GM12878 (cell line): ENCODE results near the gene ZNF512B. TPM values are rescaled to one million over a fixed set of nuclear protein-coding genes. Genes with fewer than 3 reads are reported as not detected.

Experiments used
- BHLHE40 ChIP-seq, 2 experiments: fragments of 450-650 bp in 1 of 2; IDR thresholded peaks; 2 replicates each; pipeline ENCODE4 v1.6.1; 2011 to 2017; ENCODE audit warnings: low read depth in 2 of 2, borderline replicate concordance in 1 of 2, improper control_type of control experiment in 1 of 2, low read length in 1 of 2, mild to moderate bottlenecking in 1 of 2
- MTA3 ChIP-seq: IDR thresholded peaks from 2 replicates; pipeline ENCODE4 v1.6.1; 2012; ENCODE audit warnings: low read length, inconsistent platforms, borderline replicate concordance
- RUNX3 ChIP-seq: IDR thresholded peaks from 2 replicates; pipeline ENCODE4 v1.6.1; 2012; ENCODE audit warnings: low read length, inconsistent platforms
- TCF12 ChIP-seq: IDR thresholded peaks from 2 replicates; pipeline ENCODE4 v1.6.1; 2011; ENCODE audit warnings: low read depth, mild to moderate bottlenecking, low read length
- ZZZ3 ChIP-seq: IDR thresholded peaks from 2 replicates; pipeline ENCODE4 v1.6.1; 2011; ENCODE audit warnings: low read depth; ENCODE audit not compliant: control insufficient read depth, insufficient read length
- polyA plus RNA-seq, 11 experiments: library from polyadenylated mRNA; depleted of rRNA in 4 of 11; unstranded in 6 of 11; stranded (reverse) in 5 of 11; fragments of >200 nt; fragmentation: Nextera tagmentation in 4 of 11; fragmentation: Illumina TruSeq in 1 of 11; extraction: Ambion mirVana in 4 of 11; extraction: Trizol in 1 of 11; gene quantifications; 1 replicate in 1 of 11; 2 replicates in 10 of 11; pipeline versions ENCODE4 v1.2.1 to v1.2.3, GENCODE V29; 2011 to 2016; ENCODE audit warnings: inconsistent platforms in 2 of 11, missing spikeins in 2 of 11, low read depth in 1 of 11
- total RNA-seq, 4 experiments: library from RNA; depleted of rRNA in 3 of 4; stranded (reverse); fragments of >200 nt in 3 of 4; fragmentation: Illumina TruSeq in 1 of 4; extraction: Trizol in 1 of 4; gene quantifications; 2 replicates each; pipeline versions ENCODE4 v1.2.1 to v1.2.3, GENCODE V29; 2013 to 2021
- TF ChIP-seq, protein P1 (sequence below): fragments of 450-650 bp; IDR thresholded peaks from 2 replicates; pipeline ENCODE4 v1.6.1; 2017; ENCODE audit warnings: mild to moderate bottlenecking, moderate library complexity
- TF ChIP-seq, protein P2 (sequence below): fragments of 450-650 bp; formaldehyde crosslinking; IDR thresholded peaks from 2 replicates; pipeline ENCODE4 v1.4.0; 2022; ENCODE audit warnings: mild to moderate bottlenecking, moderate library complexity
- TF ChIP-seq, protein P3 (sequence below): fragments of 450-650 bp; IDR thresholded peaks from 2 replicates; pipeline ENCODE4 v1.6.1; 2017; ENCODE audit warnings: antibody characterized with exemption, mild to moderate bottlenecking, moderate library complexity

The ZNF512B gene
- total and polyA plus RNA-seq, 10 of the 15 experiments (the other 5 are each of a cell fraction or from before 2014, with no cell fraction given): 0.06 to 23.9 (median 4.0) TPM

DNA sequence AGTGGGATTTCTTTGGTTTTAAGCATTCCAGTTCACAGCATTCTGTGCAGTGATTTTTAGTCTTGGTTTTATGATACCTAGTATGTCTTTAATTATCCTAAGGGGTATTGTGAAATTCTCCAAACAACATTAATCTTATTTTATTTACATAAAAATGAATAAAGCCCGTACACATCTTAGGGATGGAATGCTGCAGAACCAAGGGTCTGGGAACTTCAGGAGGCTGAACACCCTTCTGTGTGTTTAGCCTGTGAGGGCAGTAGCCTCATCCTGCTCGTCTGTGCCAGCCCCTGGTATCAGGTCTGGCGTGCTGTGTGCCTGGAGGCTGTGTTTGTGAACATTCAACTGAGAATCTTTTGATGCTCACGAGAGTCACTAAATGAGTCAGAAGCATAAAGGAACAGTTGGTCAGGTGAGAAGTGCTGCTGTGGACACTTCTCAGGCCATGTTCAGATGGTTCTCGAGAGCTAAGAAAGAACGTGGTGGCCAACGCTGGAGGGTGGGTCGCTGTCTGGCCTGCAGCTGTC lies 41.0 kb upstream of the ZNF512B start (continued):
- TF ChIP-seq, protein P1, sequence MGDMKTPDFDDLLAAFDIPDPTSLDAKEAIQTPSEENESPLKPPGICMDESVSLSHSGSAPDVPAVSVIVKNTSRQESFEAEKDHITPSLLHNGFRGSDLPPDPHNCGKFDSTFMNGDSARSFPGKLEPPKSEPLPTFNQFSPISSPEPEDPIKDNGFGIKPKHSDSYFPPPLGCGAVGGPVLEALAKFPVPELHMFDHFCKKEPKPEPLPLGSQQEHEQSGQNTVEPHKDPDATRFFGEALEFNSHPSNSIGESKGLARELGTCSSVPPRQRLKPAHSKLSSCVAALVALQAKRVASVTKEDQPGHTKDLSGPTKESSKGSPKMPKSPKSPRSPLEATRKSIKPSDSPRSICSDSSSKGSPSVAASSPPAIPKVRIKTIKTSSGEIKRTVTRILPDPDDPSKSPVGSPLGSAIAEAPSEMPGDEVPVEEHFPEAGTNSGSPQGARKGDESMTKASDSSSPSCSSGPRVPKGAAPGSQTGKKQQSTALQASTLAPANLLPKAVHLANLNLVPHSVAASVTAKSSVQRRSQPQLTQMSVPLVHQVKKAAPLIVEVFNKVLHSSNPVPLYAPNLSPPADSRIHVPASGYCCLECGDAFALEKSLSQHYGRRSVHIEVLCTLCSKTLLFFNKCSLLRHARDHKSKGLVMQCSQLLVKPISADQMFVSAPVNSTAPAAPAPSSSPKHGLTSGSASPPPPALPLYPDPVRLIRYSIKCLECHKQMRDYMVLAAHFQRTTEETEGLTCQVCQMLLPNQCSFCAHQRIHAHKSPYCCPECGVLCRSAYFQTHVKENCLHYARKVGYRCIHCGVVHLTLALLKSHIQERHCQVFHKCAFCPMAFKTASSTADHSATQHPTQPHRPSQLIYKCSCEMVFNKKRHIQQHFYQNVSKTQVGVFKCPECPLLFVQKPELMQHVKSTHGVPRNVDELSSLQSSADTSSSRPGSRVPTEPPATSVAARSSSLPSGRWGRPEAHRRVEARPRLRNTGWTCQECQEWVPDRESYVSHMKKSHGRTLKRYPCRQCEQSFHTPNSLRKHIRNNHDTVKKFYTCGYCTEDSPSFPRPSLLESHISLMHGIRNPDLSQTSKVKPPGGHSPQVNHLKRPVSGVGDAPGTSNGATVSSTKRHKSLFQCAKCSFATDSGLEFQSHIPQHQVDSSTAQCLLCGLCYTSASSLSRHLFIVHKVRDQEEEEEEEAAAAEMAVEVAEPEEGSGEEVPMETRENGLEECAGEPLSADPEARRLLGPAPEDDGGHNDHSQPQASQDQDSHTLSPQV: peak; percentile 94; the same call in 1 of the 2 replicates
- TF ChIP-seq RUNX3: 0 out of 2 replicates have a peak, but pooled peaks have one; percentile 5
- TF ChIP-seq, protein P2, sequence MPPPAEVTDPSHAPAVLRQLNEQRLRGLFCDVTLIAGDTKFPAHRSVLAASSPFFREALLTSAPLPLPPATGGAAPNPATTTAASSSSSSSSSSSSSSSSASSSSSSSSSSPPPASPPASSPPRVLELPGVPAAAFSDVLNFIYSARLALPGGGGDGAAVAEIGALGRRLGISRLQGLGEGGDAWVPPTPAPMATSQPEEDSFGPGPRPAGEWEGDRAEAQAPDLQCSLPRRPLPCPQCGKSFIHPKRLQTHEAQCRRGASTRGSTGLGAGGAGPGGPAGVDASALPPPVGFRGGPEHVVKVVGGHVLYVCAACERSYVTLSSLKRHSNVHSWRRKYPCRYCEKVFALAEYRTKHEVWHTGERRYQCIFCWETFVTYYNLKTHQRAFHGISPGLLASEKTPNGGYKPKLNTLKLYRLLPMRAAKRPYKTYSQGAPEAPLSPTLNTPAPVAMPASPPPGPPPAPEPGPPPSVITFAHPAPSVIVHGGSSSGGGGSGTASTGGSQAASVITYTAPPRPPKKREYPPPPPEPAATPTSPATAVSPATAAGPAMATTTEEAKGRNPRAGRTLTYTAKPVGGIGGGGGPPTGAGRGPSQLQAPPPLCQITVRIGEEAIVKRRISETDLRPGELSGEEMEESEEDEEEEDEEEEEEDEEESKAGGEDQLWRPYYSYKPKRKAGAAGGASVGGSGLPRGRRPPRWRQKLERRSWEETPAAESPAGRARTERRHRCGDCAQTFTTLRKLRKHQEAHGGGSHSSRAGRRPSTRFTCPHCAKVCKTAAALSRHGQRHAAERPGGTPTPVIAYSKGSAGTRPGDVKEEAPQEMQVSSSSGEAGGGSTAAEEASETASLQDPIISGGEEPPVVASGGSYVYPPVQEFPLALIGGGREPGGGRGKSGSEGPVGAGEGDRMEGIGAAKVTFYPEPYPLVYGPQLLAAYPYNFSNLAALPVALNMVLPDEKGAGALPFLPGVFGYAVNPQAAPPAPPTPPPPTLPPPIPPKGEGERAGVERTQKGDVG (CRISPR knock-in tag): no peak
- TF ChIP-seq BHLHE40 (IDR thresholded peaks at IDR 0.05; ENCODE audit: borderline replicate concordance in 1 of 2, low read depth in 2 of 2, low read length in 1 of 2): peak; percentile 68 to 81
- TF ChIP-seq ZZZ3: no peak
- 0 out of 2 replicates have a peak, but pooled peaks have one; percentile 12 for TF ChIP-seq MTA3
- TF ChIP-seq, protein P3, sequence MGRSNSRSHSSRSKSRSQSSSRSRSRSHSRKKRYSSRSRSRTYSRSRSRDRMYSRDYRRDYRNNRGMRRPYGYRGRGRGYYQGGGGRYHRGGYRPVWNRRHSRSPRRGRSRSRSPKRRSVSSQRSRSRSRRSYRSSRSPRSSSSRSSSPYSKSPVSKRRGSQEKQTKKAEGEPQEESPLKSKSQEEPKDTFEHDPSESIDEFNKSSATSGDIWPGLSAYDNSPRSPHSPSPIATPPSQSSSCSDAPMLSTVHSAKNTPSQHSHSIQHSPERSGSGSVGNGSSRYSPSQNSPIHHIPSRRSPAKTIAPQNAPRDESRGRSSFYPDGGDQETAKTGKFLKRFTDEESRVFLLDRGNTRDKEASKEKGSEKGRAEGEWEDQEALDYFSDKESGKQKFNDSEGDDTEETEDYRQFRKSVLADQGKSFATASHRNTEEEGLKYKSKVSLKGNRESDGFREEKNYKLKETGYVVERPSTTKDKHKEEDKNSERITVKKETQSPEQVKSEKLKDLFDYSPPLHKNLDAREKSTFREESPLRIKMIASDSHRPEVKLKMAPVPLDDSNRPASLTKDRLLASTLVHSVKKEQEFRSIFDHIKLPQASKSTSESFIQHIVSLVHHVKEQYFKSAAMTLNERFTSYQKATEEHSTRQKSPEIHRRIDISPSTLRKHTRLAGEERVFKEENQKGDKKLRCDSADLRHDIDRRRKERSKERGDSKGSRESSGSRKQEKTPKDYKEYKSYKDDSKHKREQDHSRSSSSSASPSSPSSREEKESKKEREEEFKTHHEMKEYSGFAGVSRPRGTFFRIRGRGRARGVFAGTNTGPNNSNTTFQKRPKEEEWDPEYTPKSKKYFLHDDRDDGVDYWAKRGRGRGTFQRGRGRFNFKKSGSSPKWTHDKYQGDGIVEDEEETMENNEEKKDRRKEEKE: no peak
- peak; percentile 63; the same call in 1 of the 2 replicates for TF ChIP-seq TCF12
